IMR-90 (cell line): ENCODE data around the gene AFG3L2.

Experiments
- BHLHE40 ChIP-seq: fragments of 150-350 bp; IDR thresholded peaks from 2 replicates; pipeline ENCODE4 v1.6.1; 2016; ENCODE audit warnings: mild to moderate bottlenecking, low read depth, low read length
- CTCF ChIP-seq: conservative IDR thresholded peaks from 2 replicates; pipeline ENCODE4 v1.5.1; 2012; ENCODE audit warnings: mild to moderate bottlenecking, low read depth, low read length, improper control_type of control experiment
- MAZ ChIP-seq: IDR thresholded peaks from 2 replicates; pipeline ENCODE4 v1.6.1; 2012; ENCODE audit warnings: low read depth, mild to moderate bottlenecking, low read length, improper control_type of control experiment, moderate library complexity, borderline replicate concordance
- POLR2A ChIP-seq: IDR thresholded peaks from 2 replicates; pipeline ENCODE4 v1.6.1; 2012; ENCODE audit warnings: mild to moderate bottlenecking, low read depth, low read length
- RCOR1 ChIP-seq: IDR thresholded peaks from 2 replicates; pipeline ENCODE4 v1.6.1; 2012; ENCODE audit warnings: mild to moderate bottlenecking, low read length, improper control_type of control experiment; ENCODE audit not compliant: insufficient replicate concordance
- SMC3 ChIP-seq: fragments of 150-350 bp; IDR thresholded peaks from 2 replicates; pipeline ENCODE4 v1.6.1; 2016; ENCODE audit warnings: low read depth, mild to moderate bottlenecking, antibody characterized with exemption, low read length, moderate library complexity
- USF2 ChIP-seq: fragments of 150-350 bp; IDR thresholded peaks from 2 replicates; pipeline ENCODE4 v1.6.1; 2017; ENCODE audit warnings: mild to moderate bottlenecking, antibody characterized with exemption, low read length, low read depth

- TF ChIP-seq SMC3 = no peak
- TF ChIP-seq RCOR1 = no peak
- TF ChIP-seq CTCF = no peak
- TF ChIP-seq USF2 = no peak
- TF ChIP-seq POLR2A = no peak
- TF ChIP-seq BHLHE40 = no peak
- no peak for TF ChIP-seq MAZ
Observed at GRCh38 chr18:12295389-12296086, 81.5 kb downstream of the AFG3L2 start.
